ENCODE measurements around the gene ZC2HC1B. TPM values are rescaled to one million over a fixed set of nuclear protein-coding genes. Genes with fewer than 3 reads are reported as not detected.
A peak's percentile ranks its signal among the peaks of the same experiment; 100 is the strongest.

Gene ZC2HC1B
- total and polyA plus RNA-seq, 5 experiments from 2014 or later, result not detected

DNA sequence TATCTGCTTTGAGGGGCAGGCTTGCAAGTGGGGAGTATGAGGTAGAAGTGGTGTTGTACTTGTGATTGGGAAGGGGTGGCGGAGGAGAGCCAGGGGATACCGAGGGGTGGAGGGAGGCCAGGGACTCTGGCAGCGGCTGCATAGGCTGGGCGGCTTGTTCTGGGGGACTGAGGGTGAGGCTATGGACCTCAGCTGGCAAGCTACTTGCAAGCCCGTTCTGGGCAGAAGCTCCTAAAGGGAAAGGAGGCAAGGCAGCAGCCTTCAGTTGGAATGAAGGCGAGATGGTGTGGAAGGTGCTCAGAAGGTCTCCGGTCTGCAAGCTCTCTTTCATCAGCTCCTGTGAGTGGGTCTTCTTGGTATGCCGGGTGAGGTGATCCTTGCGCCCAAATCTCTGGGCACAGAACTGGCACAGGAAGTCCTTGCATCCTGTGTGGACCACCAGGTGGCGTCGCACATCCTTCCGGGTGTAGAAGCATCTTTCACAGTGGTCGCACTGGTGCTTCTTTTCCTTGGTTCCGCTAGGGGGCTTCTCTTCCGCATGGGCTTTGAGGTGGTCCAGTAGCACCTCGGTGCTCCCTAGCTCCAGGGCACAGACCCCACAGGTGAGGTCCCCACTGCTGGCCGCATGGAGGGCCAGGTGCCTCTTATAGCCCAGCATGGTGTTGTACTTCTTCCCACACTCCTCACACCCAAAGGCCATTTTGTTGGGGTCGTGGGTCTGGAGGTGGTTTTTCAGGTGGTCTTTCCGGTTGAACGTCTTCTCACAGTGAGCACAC is 77.8 kb downstream of the ZC2HC1B start:
- Mint-ChIP-seq H3K4me3 (peak overlapping the region in 1 of 10 donors; percentile 29), H3K27ac (peak overlapping the region in 2 of 10 donors; percentile 29 to 36), H3K36me3 (peaks cover 0 to 2% (median under 1%) of the 10 kb centered on the region in 3 donors), H3K27me3 (no peaks in the 10 kb centered on the region), H3K4me1 (peaks cover 3 to 17% (median 7%) of the 10 kb centered on the region in 4 donors), H3K9me3 (peaks cover 0 to under 1% (median 0%) of the 10 kb centered on the region in 9 donors)
- POLR2A ChIA-PET, result interaction anchor here (0.8 to 1.2 kb wide), 2 partner anchors 122 to 153 kb away, joined by 3 to 4 read pairs; partner anchors contain the start of gene SF3B5
- ATAC-seq, result peak; percentile 69 to 81
- peak; percentile 21 to 81 (median 49) for DNase-seq

DNA sequence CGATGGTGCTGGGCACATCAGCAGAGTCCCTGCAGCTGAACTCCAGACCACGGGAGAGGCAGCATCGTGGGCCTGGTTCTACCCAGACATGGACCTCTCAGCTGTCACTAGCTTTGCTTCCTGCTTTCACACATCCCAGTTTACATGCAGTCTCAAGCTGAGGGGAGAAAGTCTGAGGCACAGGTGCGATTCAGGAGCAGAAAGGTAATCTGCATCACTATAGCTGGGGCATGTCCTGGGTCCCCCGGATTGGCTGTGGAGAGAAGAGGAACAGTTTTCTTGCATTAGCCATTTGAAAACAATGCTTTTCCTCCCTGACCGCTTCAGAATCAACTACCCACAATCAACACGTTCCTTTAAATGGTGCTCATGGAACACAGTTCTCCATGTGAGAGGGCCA is 83.9 kb downstream of the ZC2HC1B start:
- Mint-ChIP-seq H3K4me3 (no peak overlapping the region), H3K27ac (peak overlapping the region in 1 of 10 donors; percentile 53), H3K27me3 (no peaks in the 10 kb centered on the region), H3K4me1 (no peaks in the 10 kb centered on the region), H3K9me3 (peaks cover 0 to 6% (median 0%) of the 10 kb centered on the region in 9 donors), H3K36me3 (peaks cover 3 to 9% (median 5%) of the 10 kb centered on the region in 3 donors)
- POLR2A ChIA-PET, result no interaction called here
- DNase-seq (no peak), ATAC-seq (no peak)

DNA sequence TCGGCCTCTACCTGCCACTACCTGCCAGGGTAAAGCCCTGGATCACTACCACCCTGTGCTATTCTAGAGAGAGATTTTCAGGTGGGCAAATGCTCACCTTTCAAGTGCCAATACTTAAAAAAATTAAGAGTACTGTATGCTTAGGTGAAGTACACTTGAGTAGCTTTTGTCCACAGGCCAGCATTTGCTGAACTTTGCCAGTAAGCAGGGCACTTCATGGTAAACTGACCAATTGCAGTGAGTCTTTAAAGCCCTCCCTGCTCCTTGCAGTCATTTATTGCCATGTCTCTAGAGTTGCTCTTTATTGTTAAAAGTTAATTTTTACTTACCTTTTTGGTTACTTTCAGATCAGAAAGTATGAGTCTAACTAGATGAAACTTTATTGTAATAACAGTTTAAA is 85.3 kb downstream of the ZC2HC1B start:
- Mint-ChIP-seq H3K9me3 (peaks cover 0 to 6% (median 0%) of the 10 kb centered on the region in 9 donors), H3K27ac (no peak overlapping the region), H3K36me3 (peaks cover 3 to 9% (median 5%) of the 10 kb centered on the region in 3 donors), H3K4me3 (no peak overlapping the region), H3K27me3 (no peaks in the 10 kb centered on the region), H3K4me1 (no peaks in the 10 kb centered on the region)
- no peak for ATAC-seq
- POLR2A ChIA-PET, result no interaction called here
- DNase-seq, result no peak

DNA sequence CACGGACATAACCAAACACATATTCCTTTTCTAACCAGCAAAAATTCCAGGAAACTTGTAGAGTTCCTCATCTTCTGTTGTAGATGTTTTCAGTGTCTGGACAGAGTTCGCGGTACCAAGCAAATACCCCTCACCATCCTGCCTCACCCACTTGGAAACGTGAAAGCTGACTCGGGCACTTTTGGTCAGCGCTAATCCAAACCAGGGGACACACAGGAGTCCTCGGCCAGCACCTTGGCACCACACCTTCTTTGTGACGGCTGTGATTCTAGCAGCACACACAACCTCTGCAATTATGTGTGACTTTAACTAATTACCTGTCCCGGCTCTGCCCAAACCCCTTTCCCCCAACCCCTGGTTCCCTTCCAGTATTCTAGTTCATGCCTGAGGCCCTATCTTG is 85.7 kb downstream of the ZC2HC1B start:
- Mint-ChIP-seq H3K4me1 (no peaks in the 10 kb centered on the region), H3K27ac (no peak overlapping the region), H3K9me3 (peaks cover 0 to 6% (median 0%) of the 10 kb centered on the region in 9 donors), H3K27me3 (no peaks in the 10 kb centered on the region), H3K36me3 (peaks cover 3 to 9% (median 5%) of the 10 kb centered on the region in 3 donors), H3K4me3 (no peak overlapping the region)
- DNase-seq (no peak), ATAC-seq (no peak)
- POLR2A ChIA-PET, result no interaction called here

DNA sequence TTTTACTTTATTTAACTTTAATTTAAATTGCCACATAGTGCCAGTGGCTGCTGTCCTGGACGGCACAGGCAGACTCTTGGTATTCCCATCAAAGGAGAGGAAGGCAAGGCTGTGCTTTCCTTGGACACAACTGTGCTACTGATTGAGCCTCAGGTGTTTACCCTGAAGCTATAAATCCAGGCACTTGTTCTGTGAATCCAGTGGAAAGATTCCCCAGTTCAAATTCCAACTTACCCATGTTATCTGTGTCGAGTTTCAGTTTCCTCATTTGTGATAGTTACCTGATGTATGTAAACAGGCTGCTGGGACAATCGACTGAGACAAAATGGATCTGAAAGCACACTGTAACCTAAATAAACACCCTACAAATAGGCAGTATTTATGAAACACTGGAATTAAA is 86.6 kb downstream of the ZC2HC1B start:
- Mint-ChIP-seq H3K27me3 (no peaks in the 10 kb centered on the region), H3K9me3 (peaks cover 0 to 6% (median 0%) of the 10 kb centered on the region in 9 donors), H3K36me3 (peaks cover 3 to 9% (median 5%) of the 10 kb centered on the region in 3 donors), H3K4me1 (no peaks in the 10 kb centered on the region), H3K27ac (no peak overlapping the region), H3K4me3 (no peak overlapping the region)
- POLR2A ChIA-PET, result no interaction called here
- ATAC-seq, result no peak
- DNase-seq, result no peak

DNA sequence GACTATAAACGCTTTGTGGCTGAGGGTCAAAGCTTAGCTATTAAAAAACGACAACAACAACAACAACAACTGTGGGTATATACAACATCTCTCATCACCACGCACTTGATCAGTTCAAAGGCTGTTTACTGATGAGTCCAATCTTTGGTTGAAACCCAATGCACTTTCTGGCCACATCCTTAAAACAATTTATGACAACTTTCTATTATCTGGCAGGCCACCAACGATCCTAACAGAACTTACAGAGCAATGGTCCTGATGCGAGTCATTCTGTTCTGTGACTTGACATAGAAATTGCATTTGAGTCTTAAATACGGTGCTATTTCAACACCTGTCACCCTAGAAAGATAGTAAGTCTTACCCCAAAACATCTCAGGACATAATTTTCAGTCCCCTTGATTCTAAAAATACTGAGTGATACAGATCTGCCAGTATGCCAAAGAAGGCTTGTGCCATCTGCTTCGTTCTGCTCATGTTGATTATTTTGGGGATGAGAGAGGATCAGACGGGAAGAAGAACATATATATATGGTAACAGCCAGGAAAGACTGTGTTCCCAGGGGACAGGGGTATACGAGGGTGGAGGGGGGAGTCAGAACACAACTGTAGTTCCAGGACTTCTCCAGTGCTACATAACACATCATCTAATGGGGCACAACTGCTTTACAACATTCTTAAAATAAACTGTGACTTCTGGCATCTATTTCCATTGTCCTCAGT is 87.9 kb downstream of the ZC2HC1B start:
- Mint-ChIP-seq H3K27me3 (no peaks in the 10 kb centered on the region), H3K4me1 (no peaks in the 10 kb centered on the region), H3K27ac (no peak overlapping the region), H3K36me3 (peaks cover 3 to 5% (median 3%) of the 10 kb centered on the region in 3 donors), H3K9me3 (peaks cover 0 to 4% (median 0%) of the 10 kb centered on the region in 9 donors), H3K4me3 (no peak overlapping the region)
- no peak for DNase-seq
- POLR2A ChIA-PET, result no interaction called here
- ATAC-seq, result no peak

DNA sequence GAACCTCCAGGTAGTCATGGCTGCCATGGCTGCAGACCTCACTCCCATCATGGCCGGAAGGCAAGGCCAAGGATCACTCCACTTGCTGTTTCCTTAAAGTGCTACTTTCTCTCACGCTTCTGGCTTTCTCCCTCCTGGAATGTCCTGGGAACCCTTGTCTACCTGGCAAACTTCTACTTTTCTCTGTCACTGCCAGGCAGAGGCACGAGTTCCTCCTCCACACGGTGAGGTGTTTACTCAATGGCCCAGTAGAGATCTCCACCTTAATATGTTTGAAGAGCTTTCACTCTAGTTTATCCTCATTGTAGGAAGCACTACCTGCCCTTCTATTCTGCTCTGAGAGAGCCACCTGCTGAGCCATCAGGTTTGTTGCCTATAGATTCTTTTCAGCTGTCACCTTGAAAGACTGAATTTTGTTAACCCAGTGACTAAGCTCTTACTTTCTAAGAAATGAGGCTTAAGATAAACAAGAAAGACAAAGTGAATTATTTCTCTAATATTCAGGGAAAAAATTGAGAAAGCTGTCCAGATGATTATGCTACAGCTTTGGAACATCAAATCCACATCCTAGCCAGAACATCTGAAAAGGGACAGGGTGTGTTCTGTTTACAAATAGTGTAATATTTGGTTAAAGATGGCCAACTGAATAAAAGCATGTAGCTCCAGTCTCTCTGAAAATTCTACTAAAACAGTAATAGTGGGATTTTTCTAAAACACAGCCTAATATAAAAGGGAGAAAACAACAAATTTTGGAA is 88.8 kb downstream of the ZC2HC1B start:
- Mint-ChIP-seq H3K36me3 (peaks cover 0 to 3% (median under 1%) of the 10 kb centered on the region in 3 donors), H3K27me3 (no peaks in the 10 kb centered on the region), H3K4me3 (no peak overlapping the region), H3K27ac (no peak overlapping the region), H3K4me1 (no peaks in the 10 kb centered on the region), H3K9me3 (no peaks in the 10 kb centered on the region)
- ATAC-seq (no peak), DNase-seq (no peak)
- POLR2A ChIA-PET, result no interaction called here

DNA sequence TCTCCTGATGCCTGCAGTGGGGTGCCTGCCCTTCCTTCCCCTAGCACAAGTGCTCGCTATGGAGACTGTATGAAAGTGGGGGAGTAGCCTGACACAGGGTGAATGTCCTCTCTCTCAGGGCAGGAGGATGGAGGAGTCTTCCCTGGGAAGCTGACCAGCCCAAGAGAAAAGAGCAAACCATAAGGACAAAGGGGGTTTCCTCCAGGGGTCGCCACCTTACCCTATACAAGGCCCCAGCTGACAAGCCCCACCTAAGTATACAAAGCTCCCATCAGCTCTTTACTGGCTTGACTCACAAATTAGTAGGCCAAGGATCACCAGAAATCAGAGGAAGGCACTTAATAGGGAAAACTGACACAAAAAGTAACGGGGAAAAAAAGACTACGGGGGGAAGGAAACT is 89.6 kb downstream of the ZC2HC1B start:
- ATAC-seq (no peak), DNase-seq (no peak)
- Mint-ChIP-seq H3K9me3 (no peaks in the 10 kb centered on the region), H3K4me3 (no peak overlapping the region), H3K4me1 (no peaks in the 10 kb centered on the region), H3K27me3 (no peaks in the 10 kb centered on the region), H3K36me3 (no peaks in the 10 kb centered on the region), H3K27ac (no peak overlapping the region)
- POLR2A ChIA-PET, result no interaction called here

DNA sequence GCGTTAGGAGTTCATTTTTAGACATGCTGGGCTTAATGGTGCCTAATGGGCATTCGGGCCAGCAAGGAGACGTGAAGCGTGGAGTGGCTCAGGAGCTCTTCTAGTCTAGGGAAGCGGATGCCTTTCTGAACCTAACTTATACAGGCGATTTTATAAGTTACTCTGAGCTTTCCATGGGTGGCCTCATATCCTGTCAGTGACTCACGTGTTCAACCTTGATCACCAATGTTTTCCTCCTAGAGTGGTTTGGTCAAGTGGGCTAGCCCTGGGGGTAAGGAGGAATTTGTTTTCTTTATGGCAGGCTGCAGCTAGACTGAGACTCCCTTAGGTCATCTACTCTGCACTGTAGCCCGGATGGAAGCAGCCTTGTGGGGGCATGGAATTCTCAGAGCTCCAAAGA is 91.7 kb downstream of the ZC2HC1B start:
- H3K4me3 Mint-ChIP-seq, result no peak overlapping the region
- POLR2A ChIA-PET, result no interaction called here
- ATAC-seq (no peak), DNase-seq (no peak)
- H3K4me1 Mint-ChIP-seq, result no peaks in the 10 kb centered on the region
- no peak overlapping the region for H3K27ac Mint-ChIP-seq
- no peaks in the 10 kb centered on the region for H3K27me3 Mint-ChIP-seq
- no peaks in the 10 kb centered on the region for H3K9me3 Mint-ChIP-seq
- H3K36me3 Mint-ChIP-seq, result no peaks in the 10 kb centered on the region

DNA sequence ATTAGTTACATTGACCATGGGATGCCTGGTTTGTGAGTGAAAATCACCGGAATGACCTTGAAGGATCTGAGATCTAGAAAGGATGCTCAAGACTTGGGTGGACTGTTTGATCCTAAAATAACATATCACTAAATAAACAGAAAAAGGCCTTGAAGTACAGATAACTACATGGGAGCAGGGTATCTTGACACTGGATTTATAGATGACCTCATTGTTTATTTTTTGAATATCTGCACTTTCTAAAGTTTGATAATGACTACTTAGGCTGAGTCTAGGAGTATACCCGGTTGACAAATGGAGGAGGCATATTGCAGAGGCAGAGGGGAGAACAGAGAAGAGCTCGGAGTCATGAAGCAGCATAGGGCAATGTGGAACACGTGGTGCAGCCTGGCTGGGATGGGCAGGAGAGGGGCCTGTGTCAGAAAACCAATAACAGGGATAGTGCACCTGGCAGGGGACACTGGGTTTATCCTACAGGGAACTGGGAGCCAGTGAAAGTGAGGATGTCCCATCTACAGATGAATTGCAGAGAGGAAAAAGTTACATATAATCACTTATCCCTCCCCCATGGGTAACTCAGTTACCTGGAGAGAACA is 93.5 kb downstream of the ZC2HC1B start:
- POLR2A ChIA-PET, result no interaction called here
- Mint-ChIP-seq H3K27ac (no peak overlapping the region), H3K36me3 (no peaks in the 10 kb centered on the region), H3K9me3 (no peaks in the 10 kb centered on the region), H3K27me3 (no peaks in the 10 kb centered on the region), H3K4me1 (no peaks in the 10 kb centered on the region), H3K4me3 (no peak overlapping the region)
- ATAC-seq (no peak), DNase-seq (no peak)

DNA sequence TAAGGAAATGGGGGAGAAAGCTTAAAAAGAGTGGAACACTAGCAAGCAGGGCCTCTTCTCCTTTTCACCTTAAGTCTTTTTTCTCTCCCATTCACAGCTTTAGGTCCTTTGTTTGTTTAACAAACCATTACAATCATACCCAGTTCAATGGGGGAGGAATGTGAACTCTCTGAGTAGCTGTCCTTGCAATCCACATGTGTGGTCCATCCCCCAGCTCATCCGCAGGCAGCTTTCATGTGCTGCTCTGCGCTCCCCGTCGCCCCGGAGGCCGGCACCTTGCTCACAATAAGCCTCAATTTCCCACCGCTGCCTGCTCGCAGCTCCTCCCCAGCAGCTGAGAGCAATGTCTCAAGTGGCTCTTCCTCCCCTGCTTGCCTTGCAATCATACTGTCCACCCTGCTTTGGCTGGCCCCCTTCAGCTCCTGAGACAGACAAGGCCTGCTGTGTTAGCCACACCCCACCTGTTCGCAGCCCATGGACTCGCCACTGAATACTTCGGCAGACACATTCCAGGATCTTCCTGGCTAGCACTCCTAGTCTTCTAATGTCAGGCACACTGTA is 94.6 kb downstream of the ZC2HC1B start:
- H3K27me3 Mint-ChIP-seq, result no peaks in the 10 kb centered on the region
- H3K9me3 Mint-ChIP-seq, result no peaks in the 10 kb centered on the region
- H3K4me1 Mint-ChIP-seq, result no peaks in the 10 kb centered on the region
- POLR2A ChIA-PET, result no interaction called here
- peaks cover 0 to 2% (median 0%) of the 10 kb centered on the region in 3 donors for H3K36me3 Mint-ChIP-seq
- ATAC-seq (no peak), DNase-seq (no peak)
- peak overlapping the region in 1 of 10 donors; percentile 15 for H3K27ac Mint-ChIP-seq
- H3K4me3 Mint-ChIP-seq, result no peak overlapping the region

DNA sequence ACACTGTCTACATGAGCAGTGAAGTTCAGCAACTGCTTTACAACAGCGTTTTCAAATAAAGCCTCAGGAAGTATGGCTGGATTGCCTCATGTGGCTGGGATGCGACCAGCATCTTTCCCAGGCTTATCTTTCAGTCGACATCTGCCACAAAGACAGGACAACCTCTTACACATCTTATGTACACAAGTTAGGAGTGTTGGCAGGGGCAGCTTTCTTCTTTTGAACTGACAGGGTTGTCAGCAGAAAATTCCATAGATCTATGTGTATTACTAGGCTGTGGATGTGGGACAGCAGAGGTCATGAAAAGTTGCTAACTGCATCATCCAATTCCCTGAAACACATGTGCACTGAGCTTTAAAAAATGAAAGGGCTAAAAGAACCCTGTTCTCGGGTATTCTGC is 95.7 kb downstream of the ZC2HC1B start:
- POLR2A ChIA-PET, result no interaction called here
- ATAC-seq (no peak), DNase-seq (no peak)
- no peak overlapping the region for H3K27ac Mint-ChIP-seq
- H3K4me1 Mint-ChIP-seq, result peaks cover 0 to 3% (median 0%) of the 10 kb centered on the region in 4 donors
- H3K27me3 Mint-ChIP-seq, result no peaks in the 10 kb centered on the region
- peaks cover 0 to 2% (median 0%) of the 10 kb centered on the region in 3 donors for H3K36me3 Mint-ChIP-seq
- no peak overlapping the region for H3K4me3 Mint-ChIP-seq
- H3K9me3 Mint-ChIP-seq, result no peaks in the 10 kb centered on the region
